H1 (cell line): Measurements from ENCODE around the gene OXCT2. TPM values are rescaled to one million over a fixed set of nuclear protein-coding genes. Genes with fewer than 3 reads are reported as not detected.
"Not testable (repeated sequence)": the region's sequence is repeated elsewhere in the genome, so short reads cannot be mapped to it uniquely, and the experiment has no call there.

ENCODE experiments used
- CTCF ChIA-PET: fragments of 300-600 bp; sonication (Branson Sonifier 250); formaldehyde crosslinking; loops from one replicate; lab custom pipeline; 2021; ENCODE audit not compliant: partially characterized antibody; lab: Charles Lee
- POLR2A ChIA-PET: fragments of 300-600 bp; sonication (Branson Sonifier 250); formaldehyde crosslinking; loops from one replicate; lab custom pipeline; 2021; ENCODE audit warnings: inconsistent platforms; ENCODE audit not compliant: partially characterized antibody; lab: Charles Lee
- DNase-seq, 2 experiments: peaks; one replicate each; pipeline versions ENCODE4 v3.0.0 to v3.0.0-alpha.2; 2010 to 2022; ENCODE audit warnings: low spot score in 2 of 2, low read depth in 1 of 2, mixed read lengths in 1 of 2
- FAIRE-seq: peaks from 2 replicates; lab custom pipeline; 2011; peaks lifted over from hg19 to GRCh38; lab: Jason Lieb, UNC
- H2AFZ ChIP-seq: 2 replicates; pipeline ENCODE4 v1.8.1; 2012; ENCODE audit warnings: low read length, inconsistent platforms
- H2AK5ac ChIP-seq: 2 replicates; pipeline ENCODE4 v1.6.1; 2013; ENCODE audit warnings: low read depth, low read length
- H2BK120ac ChIP-seq: replicated peaks from 2 replicates; pipeline ENCODE3; 2013; ENCODE audit warnings: low read depth, low read length, inconsistent platforms
- H2BK12ac ChIP-seq: 2 replicates; pipeline ENCODE4 v1.6.1; 2013; ENCODE audit warnings: low read depth, low read length
- H2BK15ac ChIP-seq: 2 replicates; pipeline ENCODE4 v1.6.1; 2013; ENCODE audit warnings: low read length
- H2BK20ac ChIP-seq: 2 replicates; pipeline ENCODE4 v1.6.1; 2013; ENCODE audit warnings: low read length
- H2BK5ac ChIP-seq: 2 replicates; pipeline ENCODE4 v1.6.1; 2013; ENCODE audit warnings: low read depth, low read length
- H3K14ac ChIP-seq: 2 replicates; pipeline ENCODE4 v1.6.1; 2013; ENCODE audit warnings: inconsistent platforms; ENCODE audit not compliant: insufficient read length
- H3K18ac ChIP-seq: 2 replicates; pipeline ENCODE4 v1.6.1; 2013; ENCODE audit warnings: low read length; ENCODE audit errors: extremely low read depth
- H3K23ac ChIP-seq: 2 replicates; pipeline ENCODE4 v1.6.1; 2013; ENCODE audit warnings: inconsistent platforms; ENCODE audit not compliant: insufficient read length
- H3K23me2 ChIP-seq: 2 replicates; pipeline ENCODE4 v1.6.1; 2013; ENCODE audit warnings: low read depth, low read length
- H3K27ac ChIP-seq: 2 replicates; pipeline ENCODE4 v1.6.1; 2011; ENCODE audit warnings: low read depth, low read length, inconsistent platforms
- H3K27me3 ChIP-seq, 4 experiments: replicated peaks in 1 of 4; 1 replicate in 1 of 4; 2 replicates in 3 of 4; pipeline versions ENCODE4 v1.6.1 to v1.8.1; 2011 to 2013; ENCODE audit warnings: low read length in 3 of 4, mild to moderate bottlenecking in 3 of 4, inconsistent platforms in 2 of 4, mixed read lengths in 2 of 4, moderate library complexity in 1 of 4; ENCODE audit not compliant: control insufficient read depth in 3 of 4, insufficient read depth in 3 of 4; ENCODE audit errors: extremely low read depth in 1 of 4
- H3K36me3 ChIP-seq, 4 experiments: 2 replicates each; pipeline versions ENCODE4 v1.6.1 to v1.8.1; 2011 to 2013; ENCODE audit warnings: mild to moderate bottlenecking in 4 of 4, low read length in 3 of 4, moderate library complexity in 2 of 4, control low read depth in 1 of 4, inconsistent platforms in 1 of 4; ENCODE audit not compliant: insufficient read depth in 4 of 4, control insufficient read depth in 2 of 4
- H3K4ac ChIP-seq: replicated peaks from 2 replicates; pipeline ENCODE3; 2013; ENCODE audit warnings: low read length, low read depth, mixed read lengths, inconsistent platforms; ENCODE audit not compliant: insufficient read length
- H3K4me1 ChIP-seq, 4 experiments: replicated peaks in 1 of 4; 1 replicate in 1 of 4; 2 replicates in 3 of 4; pipeline versions ENCODE4 v1.6.1 to v1.8.1; 2011 to 2013; ENCODE audit warnings: low read length in 3 of 4, inconsistent platforms in 2 of 4, mixed read lengths in 1 of 4; ENCODE audit not compliant: insufficient read depth in 4 of 4, control insufficient read depth in 3 of 4
- H3K4me2 ChIP-seq, 2 experiments: 2 replicates each; pipeline versions ENCODE4 v1.6.1 to v1.8.1; 2011 to 2013; ENCODE audit warnings: low read depth in 2 of 2, low read length in 2 of 2, control low read depth in 1 of 2, inconsistent platforms in 1 of 2, mild to moderate bottlenecking in 1 of 2; ENCODE audit not compliant: insufficient read depth in 1 of 2
- H3K4me3 ChIP-seq, 4 experiments: fragments of 200-600, 300-600 bp in 1 of 4; sonication (generic), shearing (Covaris generic), sonication (Bioruptor Twin) in 1 of 4; 2 replicates each; pipeline versions ENCODE4 v1.5.1 to v1.8.1; 2011 to 2016; ENCODE audit warnings: low read length in 4 of 4, low read depth in 3 of 4, control low read depth in 2 of 4, inconsistent platforms in 2 of 4, mild to moderate bottlenecking in 2 of 4, mixed read lengths in 1 of 4, moderate library complexity in 1 of 4; ENCODE audit not compliant: insufficient read depth in 2 of 4; ENCODE audit errors: extremely low read depth in 1 of 4
- H3K56ac ChIP-seq: replicated peaks from 2 replicates; pipeline ENCODE3; 2013; ENCODE audit warnings: low read depth, mild to moderate bottlenecking, mixed read lengths, low read length, inconsistent platforms; ENCODE audit not compliant: insufficient read length
- H3K79me1 ChIP-seq: 2 replicates; pipeline ENCODE4 v1.6.1; 2013; ENCODE audit warnings: low read depth, low read length, control low read depth
- H3K79me2 ChIP-seq, 2 experiments: 2 replicates each; pipeline versions ENCODE4 v1.6.1 to v1.8.1; 2012 to 2013; ENCODE audit warnings: low read length in 2 of 2, mild to moderate bottlenecking in 2 of 2, inconsistent platforms in 1 of 2; ENCODE audit not compliant: insufficient read depth in 2 of 2, control insufficient read depth in 1 of 2
- H3K9ac ChIP-seq, 4 experiments: replicated peaks in 1 of 4; 1 replicate in 1 of 4; 2 replicates in 3 of 4; pipeline versions ENCODE4 v1.6.1 to v1.8.1; 2011 to 2013; ENCODE audit warnings: low read depth in 3 of 4, low read length in 3 of 4, control low read depth in 2 of 4, mild to moderate bottlenecking in 2 of 4, moderate library complexity in 2 of 4, inconsistent platforms in 1 of 4; ENCODE audit errors: extremely low read depth in 1 of 4
- H3K9me3 ChIP-seq, 2 experiments: 2 replicates each; pipeline versions ENCODE4 v1.6.1 to v1.8.1; 2012 to 2013; ENCODE audit warnings: mild to moderate bottlenecking in 2 of 2, moderate library complexity in 2 of 2, control low read depth in 1 of 2, inconsistent platforms in 1 of 2, low read depth in 1 of 2, low read length in 1 of 2, mixed read lengths in 1 of 2; ENCODE audit not compliant: insufficient read depth in 2 of 2
- H4K20me1 ChIP-seq, 2 experiments: replicated peaks in 1 of 2; 2 replicates each; pipeline versions ENCODE3 to v1.8.1; 2011 to 2013; ENCODE audit warnings: inconsistent platforms in 2 of 2, low read length in 2 of 2, mild to moderate bottlenecking in 1 of 2; ENCODE audit not compliant: insufficient read depth in 2 of 2, control insufficient read depth in 1 of 2
- H4K5ac ChIP-seq: 2 replicates; pipeline ENCODE4 v1.6.1; 2013; ENCODE audit warnings: low read length, low read depth, mixed read lengths, inconsistent platforms; ENCODE audit not compliant: insufficient read length
- H4K8ac ChIP-seq: 2 replicates; pipeline ENCODE4 v1.8.0; 2013; ENCODE audit warnings: mild to moderate bottlenecking, moderate library complexity, low read length, inconsistent platforms; ENCODE audit not compliant: insufficient read depth; ENCODE audit errors: extremely low read depth
- H4K91ac ChIP-seq: replicated peaks from 2 replicates; pipeline ENCODE3; 2013; ENCODE audit warnings: low read length, mixed read lengths, inconsistent platforms; ENCODE audit not compliant: insufficient read length
- CTCF ChIP-seq, 3 experiments: IDR thresholded peaks; 1 replicate in 2 of 3; 2 replicates in 1 of 3; pipeline versions ENCODE4 v1.5.1 to v1.6.1; 2011; ENCODE audit warnings: low read length in 3 of 3, mild to moderate bottlenecking in 3 of 3, inconsistent platforms in 2 of 3, low read depth in 1 of 3, moderate library complexity in 1 of 3; ENCODE audit not compliant: insufficient read depth in 1 of 3; ENCODE audit errors: control extremely low read depth in 1 of 3
- E2F6 ChIP-seq: IDR thresholded peaks from 2 replicates; pipeline ENCODE4 v1.6.1; 2012; ENCODE audit warnings: inconsistent platforms
- RAD21 ChIP-seq, 2 experiments: IDR thresholded peaks in 1 of 2; conservative IDR thresholded peaks in 1 of 2; 2 replicates each; pipeline ENCODE4 v1.6.1; 2011; ENCODE audit warnings: low read depth in 2 of 2, low read length in 2 of 2, improper control_type of control experiment in 1 of 2, inconsistent platforms in 1 of 2, mild to moderate bottlenecking in 1 of 2, moderate library complexity in 1 of 2
- WGBS, 2 experiments: shearing (Covaris generic) in 1 of 2; methylation state at CpG; one replicate each; pipeline versions ENCODE4 v1.1.6 to v1.1.7; 2013 to 2015; ENCODE audit warnings: low lambda C conversion rate in 2 of 2, mixed read lengths in 2 of 2, inconsistent platforms in 1 of 2, low coverage in 1 of 2, missing lambda C conversion rate in 1 of 2; ENCODE audit not compliant: insufficient replicate concordance in 2 of 2, insufficient coverage in 1 of 2, insufficient read length in 1 of 2; ENCODE audit errors: extremely low coverage in 1 of 2, missing lambda C conversion rate in 1 of 2; 5-methylcytosine and 5-hydroxymethylcytosine counted together
- polyA plus RNA-seq, 7 experiments: library from polyadenylated mRNA; depleted of rRNA in 3 of 7; stranded (reverse) in 5 of 7; unstranded in 2 of 7; fragments of >200 nt in 5 of 7; fragments of 200-250 nt in 2 of 7; gene quantifications; 1 replicate in 5 of 7; 2 replicates in 1 of 7; 4 replicates in 1 of 7; pipeline versions ENCODE4 v1.2.1 to v1.2.3, GENCODE V29; 2011 to 2013; ENCODE audit warnings: missing spikeins in 2 of 7, mixed read lengths in 2 of 7
- total RNA-seq: library from RNA; stranded (reverse); fragmentation: NEBNext Ultra II Directional; extraction: Animal tissue kit (Norgen Biotek cat#: 25700); gene quantifications from 2 replicates; pipeline ENCODE4 v1.2.1, GENCODE V29; 2021

The OXCT2 gene
- total and polyA plus RNA-seq, 2 of the 8 experiments (the other 6 are each of a cell fraction or from before 2014, with no cell fraction given) = 2.6 to 2.9 TPM

GRCh38 chr1:39817091-39817932 is 46.2 kb upstream of the OXCT2 start:
- not testable (repeated sequence) for H4K20me1 ChIP-seq, H4K91ac ChIP-seq, H3K9me3 ChIP-seq, H3K27me3 ChIP-seq, H3K23me2 ChIP-seq, H3K4me1 ChIP-seq, H3K36me3 ChIP-seq, H3K4ac ChIP-seq, H3K79me1 ChIP-seq, H3K14ac ChIP-seq, H3K18ac ChIP-seq, FAIRE-seq, H4K5ac ChIP-seq, H3K23ac ChIP-seq, H3K4me2 ChIP-seq, H3K79me2 ChIP-seq, H2AK5ac ChIP-seq, H2BK5ac ChIP-seq, H3K56ac ChIP-seq, H3K4me3 ChIP-seq, H3K27ac ChIP-seq, H3K9ac ChIP-seq, H2BK120ac ChIP-seq
- ChIA-PET CTCF (interaction anchor here (0.6 to 7.6 kb wide), 30 partner anchors 10 to 308 kb away, joined by 3 to 79 read pairs (median 5); partner anchors contain the start of gene MYCL), POLR2A (interaction anchor here (0.7 to 1.0 kb wide), 5 partner anchors 85 to 223 kb away, joined by 3 to 4 read pairs (median 3); partner anchors contain the start of genes CAP1 and MYCL)
- TF ChIP-seq CTCF (IDR thresholded peaks at IDR 0.05; ENCODE audit: control extremely low read depth in 1 of 3, insufficient read depth in 1 of 3, low read depth in 1 of 3, low read length in 3 of 3) (peak; percentile 25 to 41 (median 32)), E2F6 (peak; percentile 18; the same call in 1 of the 2 replicates), RAD21 (IDR thresholded peaks at IDR 0.05 in 1 of 2, conservative IDR thresholded peaks at IDR 0.05 in 1 of 2; ENCODE audit: low read depth in 2 of 2, low read length in 2 of 2) (peak in 1 of 2 experiments; percentile 6; a peak in 1 of 4 replicates)
- Histone ChIP-seq H2BK12ac (0 out of 2 replicates have a peak overlapping the region, but pooled peaks have one; percentile 29), H2AFZ (0 out of 2 replicates have a peak overlapping the region, but pooled peaks have one; percentile 49), H4K8ac (peak overlapping the region; percentile 9; the same call in 1 of the 2 replicates), H2BK20ac (0 out of 2 replicates have a peak overlapping the region, but pooled peaks have one; percentile 86), H2BK15ac (peak overlapping the region; percentile 92; the same call in 1 of the 2 replicates)
- 72% methylated on average over 15 of the region's 24 CpGs; no CpG with 5 or more reads in 1 of the 2 experiments for whole genome bisulfite sequencing, 2 experiments
- peak in 1 of 2 experiments; percentile 60 for DNase-seq
